AG04449 (cell line): ENCODE results near the gene UBE4A.

Experiments used
- CTCF ChIA-PET: fragments of 350-600 bp; formaldehyde crosslinking; extraction: SDS; loops from one replicate; lab custom pipeline; 2021; ENCODE audit warnings: antibody characterized with exemption; lab: Yijun Ruan, JAX
- POLR2A ChIA-PET: fragments of 400-600, 350-600 bp; formaldehyde crosslinking; extraction: SDS; loops from one replicate; lab custom pipeline; 2020; ENCODE audit warnings: antibody characterized with exemption, inconsistent platforms; lab: Yijun Ruan, JAX
- DNase-seq: peaks from one replicate; pipeline ENCODE4 v3.0.0-alpha.2; 2010; ENCODE audit warnings: low read depth, low spot score
- H3K4me3 ChIP-seq: 2 replicates; pipeline ENCODE4 v1.5.1; 2011; ENCODE audit warnings: low read depth, mild to moderate bottlenecking, control low read depth, low read length
- TF ChIP-seq, protein P1 (sequence below): IDR thresholded peaks from one replicate; pipeline ENCODE4 v1.5.1; 2011; ENCODE audit warnings: mild to moderate bottlenecking, moderate library complexity, low read length, control low read depth, inconsistent platforms; ENCODE audit not compliant: insufficient read depth; ENCODE audit errors: missing control alignments

Gene UBE4A

DNA sequence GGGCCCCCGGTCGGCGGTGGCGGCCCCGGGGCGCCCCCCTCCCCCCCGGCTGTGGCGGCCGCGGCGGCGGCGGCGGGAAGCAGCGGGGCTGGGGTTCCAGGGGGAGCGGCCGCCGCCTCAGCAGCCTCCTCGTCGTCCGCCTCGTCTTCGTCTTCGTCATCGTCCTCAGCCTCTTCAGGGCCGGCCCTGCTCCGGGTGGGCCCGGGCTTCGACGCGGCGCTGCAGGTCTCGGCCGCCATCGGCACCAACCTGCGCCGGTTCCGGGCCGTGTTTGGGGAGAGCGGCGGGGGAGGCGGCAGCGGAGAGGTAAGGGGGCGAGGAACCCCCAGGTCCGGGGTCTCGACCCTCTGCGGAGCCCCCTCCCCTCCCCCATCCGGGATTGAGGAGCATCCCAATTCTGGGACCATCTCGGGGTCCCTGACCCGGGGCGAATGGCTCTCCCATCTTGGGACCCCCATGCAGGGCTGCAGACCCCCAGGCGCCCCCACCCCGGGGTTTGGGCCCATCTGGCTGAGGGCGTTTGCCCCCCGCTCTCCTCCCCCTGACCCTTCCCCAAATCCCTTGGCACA is 77.3 kb downstream of the UBE4A start:
- TF ChIP-seq, protein P1, sequence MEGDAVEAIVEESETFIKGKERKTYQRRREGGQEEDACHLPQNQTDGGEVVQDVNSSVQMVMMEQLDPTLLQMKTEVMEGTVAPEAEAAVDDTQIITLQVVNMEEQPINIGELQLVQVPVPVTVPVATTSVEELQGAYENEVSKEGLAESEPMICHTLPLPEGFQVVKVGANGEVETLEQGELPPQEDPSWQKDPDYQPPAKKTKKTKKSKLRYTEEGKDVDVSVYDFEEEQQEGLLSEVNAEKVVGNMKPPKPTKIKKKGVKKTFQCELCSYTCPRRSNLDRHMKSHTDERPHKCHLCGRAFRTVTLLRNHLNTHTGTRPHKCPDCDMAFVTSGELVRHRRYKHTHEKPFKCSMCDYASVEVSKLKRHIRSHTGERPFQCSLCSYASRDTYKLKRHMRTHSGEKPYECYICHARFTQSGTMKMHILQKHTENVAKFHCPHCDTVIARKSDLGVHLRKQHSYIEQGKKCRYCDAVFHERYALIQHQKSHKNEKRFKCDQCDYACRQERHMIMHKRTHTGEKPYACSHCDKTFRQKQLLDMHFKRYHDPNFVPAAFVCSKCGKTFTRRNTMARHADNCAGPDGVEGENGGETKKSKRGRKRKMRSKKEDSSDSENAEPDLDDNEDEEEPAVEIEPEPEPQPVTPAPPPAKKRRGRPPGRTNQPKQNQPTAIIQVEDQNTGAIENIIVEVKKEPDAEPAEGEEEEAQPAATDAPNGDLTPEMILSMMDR, result no peak
- ChIA-PET POLR2A (interaction anchor here (0.6 to 0.9 kb wide), 4 partner anchors 11 to 70 kb away, joined by 3 to 6 read pairs (median 3); partner anchors contain the start of gene ATP5MG), CTCF (interaction anchor here (1.0 kb wide), 1 partner anchor 21 kb away, joined by 3 read pairs; no protein-coding TSS in a partner anchor)
- no peak for DNase-seq
- H3K4me3 ChIP-seq, result peak overlapping the region; percentile 80

DNA sequence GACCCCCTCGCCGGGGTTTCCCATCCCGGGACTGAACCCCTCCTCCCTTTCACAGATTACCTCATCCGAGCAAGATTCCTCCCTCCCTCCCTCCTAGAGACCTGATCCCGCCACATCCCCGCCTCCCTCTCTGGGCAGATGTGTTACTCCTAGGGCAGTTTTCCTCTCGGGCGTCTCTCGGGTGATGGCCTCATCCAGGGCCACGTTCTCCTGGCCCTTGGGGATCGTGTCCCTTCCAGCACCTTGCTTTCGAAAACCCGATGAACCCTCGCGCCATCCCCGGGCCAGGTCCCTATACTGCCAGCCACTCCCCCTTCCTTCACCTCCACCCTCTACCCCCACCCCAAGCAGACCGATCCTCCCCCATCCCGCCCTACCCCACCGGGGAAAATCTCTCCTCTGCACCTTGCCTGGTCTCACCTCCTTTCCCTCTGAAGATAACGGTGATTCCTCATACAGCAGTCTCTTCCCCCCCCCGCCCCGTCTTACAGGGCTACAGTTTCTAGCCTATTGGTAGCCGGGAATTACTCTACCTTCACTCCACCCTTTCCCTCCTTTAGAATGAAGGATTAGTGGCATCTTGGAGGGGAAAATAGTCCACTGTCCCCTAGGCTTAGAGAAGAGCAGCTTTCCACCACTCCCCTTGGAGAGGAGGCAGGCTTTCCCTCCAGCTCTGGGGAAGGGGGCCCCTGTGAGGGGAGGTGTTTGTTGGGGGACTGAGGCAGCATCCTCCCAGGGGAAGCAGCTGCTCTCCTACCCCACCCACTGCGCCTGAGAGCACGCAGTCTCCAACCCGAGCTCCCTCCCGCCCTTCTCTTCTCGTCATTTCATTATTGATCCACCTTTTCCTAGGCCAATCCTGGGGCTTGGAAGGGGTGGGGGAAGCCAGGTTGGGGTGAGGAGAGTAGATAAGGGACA is 78.1 kb downstream of the UBE4A start:
- ChIA-PET CTCF (no interaction called here), POLR2A (interaction anchor here (0.8 kb wide), 1 partner anchor 11 kb away, joined by 3 read pairs; no protein-coding TSS in a partner anchor)
- DNase-seq, result no peak
- peak overlapping the region; percentile 80 for H3K4me3 ChIP-seq
- TF ChIP-seq, protein P1, result no peak

DNA sequence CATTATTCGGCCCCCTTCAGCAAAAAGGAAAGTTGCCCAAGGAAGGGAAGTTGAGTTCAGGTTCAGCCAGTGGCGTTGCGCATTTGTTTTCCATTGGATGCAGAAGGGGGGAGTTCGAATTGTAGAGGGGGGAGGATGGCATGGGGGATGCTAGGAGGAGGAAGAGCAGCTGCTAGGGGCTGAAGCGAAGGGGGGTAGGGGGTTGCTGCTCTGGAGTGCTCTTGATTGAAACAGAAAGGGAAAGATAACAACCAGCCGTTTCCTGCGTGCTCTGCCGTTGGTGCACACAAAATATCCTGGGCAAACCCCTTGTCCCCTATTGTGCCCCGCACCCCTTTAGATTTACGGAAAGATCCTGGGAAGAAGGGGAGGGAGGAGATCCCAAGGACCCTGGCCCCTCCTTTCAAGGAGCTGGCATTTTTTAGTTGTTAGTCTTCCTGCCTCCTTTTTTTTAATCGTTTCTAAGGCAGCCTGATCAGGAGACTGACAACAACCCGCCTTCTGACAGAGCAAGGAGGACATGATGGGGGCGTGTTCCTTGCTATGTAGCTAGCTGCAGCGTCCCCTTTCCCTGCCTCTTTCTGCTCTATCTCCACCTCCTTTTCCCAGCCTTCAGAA is 79.0 kb downstream of the UBE4A start:
- POLR2A ChIA-PET, result interaction anchor here (0.8 kb wide), 1 partner anchor 10 kb away, joined by 3 read pairs; no protein-coding TSS in a partner anchor
- peak overlapping the region; percentile 80 for H3K4me3 ChIP-seq
- peak; percentile 42 for DNase-seq
- TF ChIP-seq, protein P1, result no peak
- CTCF ChIA-PET, result interaction anchor here (1.0 kb wide), 1 partner anchor 10 kb away, joined by 6 read pairs; no protein-coding TSS in a partner anchor

DNA sequence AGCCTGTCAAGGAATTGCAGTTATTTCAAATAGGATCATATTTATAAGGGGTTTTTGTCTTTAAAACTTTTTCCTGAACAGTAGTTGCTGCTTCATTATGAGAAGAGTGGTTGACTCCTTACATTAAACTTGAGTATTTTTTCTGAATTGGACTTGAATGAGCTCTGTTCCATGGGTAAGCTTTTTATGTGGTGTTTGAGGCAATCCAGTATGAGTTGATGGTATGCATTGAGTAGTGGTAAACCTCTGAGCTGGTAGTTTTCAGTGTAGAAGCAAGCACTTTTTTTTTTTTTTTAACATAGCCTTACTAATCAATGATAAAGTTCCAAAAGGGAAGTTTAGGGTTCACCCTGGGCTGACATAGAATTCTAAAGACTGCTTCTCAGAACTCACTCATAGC is 80.2 kb downstream of the UBE4A start:
- ChIA-PET CTCF (interaction anchor here (0.6 to 0.8 kb wide), 2 partner anchors 8 to 41 kb away, joined by 3 to 4 read pairs; no protein-coding TSS in a partner anchor), POLR2A (interaction anchor here (0.6 kb wide), 1 partner anchor 47 kb away, joined by 5 read pairs; no protein-coding TSS in a partner anchor)
- H3K4me3 ChIP-seq, result no peak overlapping the region
- TF ChIP-seq, protein P1, result no peak
- no peak for DNase-seq

GRCh38 chr11:118441770-118442275 is 82.4 kb downstream of the UBE4A start:
- TF ChIP-seq, protein P1, result no peak
- no peak for DNase-seq
- POLR2A ChIA-PET, result no interaction called here
- CTCF ChIA-PET, result interaction anchor here (2.2 kb wide), 1 partner anchor 47 kb away, joined by 8 read pairs; no protein-coding TSS in a partner anchor
- no peak overlapping the region for H3K4me3 ChIP-seq
